HepG2 (cell line): ENCODE measurements around the gene TMEM187. TPM values are rescaled to one million over a fixed set of nuclear protein-coding genes. Genes with fewer than 3 reads are reported as not detected.

ENCODE experiments used
- CBX5 ChIP-seq: sonication (generic); formaldehyde crosslinking; IDR thresholded peaks from 2 replicates; pipeline ENCODE4 v1.4.0; 2020; ENCODE audit warnings: missing genetic modification reagents, borderline replicate concordance
- DNMT1 ChIP-seq: sonication (generic); formaldehyde crosslinking; IDR thresholded peaks from 2 replicates; pipeline ENCODE4 v1.5.1; 2020; ENCODE audit warnings: mild to moderate bottlenecking, missing genetic modification reagents
- HNRNPH1 ChIP-seq: fragments of 200-400 bp; formaldehyde crosslinking; optimal IDR thresholded peaks from 2 replicates; pipeline ENCODE3; 2017; ENCODE audit warnings: mild to moderate bottlenecking, low read depth, low read length
- IRF2 ChIP-seq: IDR thresholded peaks from 2 replicates; pipeline ENCODE4 v1.6.1; 2018; ENCODE audit warnings: missing genetic modification reagents, missing compliant biosample characterization
- JDP2 ChIP-seq: sonication (generic); formaldehyde crosslinking; IDR thresholded peaks from 2 replicates; pipeline ENCODE4 v1.8.1; 2022; ENCODE audit warnings: missing genetic modification reagents, borderline replicate concordance
- KDM5B ChIP-seq: sonication (generic); formaldehyde crosslinking; IDR thresholded peaks from 2 replicates; pipeline ENCODE4 v1.4.0; 2020; ENCODE audit warnings: missing genetic modification reagents, mild to moderate bottlenecking, borderline replicate concordance
- NAIF1 ChIP-seq: sonication (generic); formaldehyde crosslinking; IDR thresholded peaks from 2 replicates; pipeline ENCODE4 v1.5.0; 2020; ENCODE audit warnings: mild to moderate bottlenecking, missing genetic modification reagents, borderline replicate concordance
- RAD51 ChIP-seq: fragments of 450-650 bp; IDR thresholded peaks from 2 replicates; pipeline ENCODE4 v1.6.1; 2016; ENCODE audit warnings: borderline replicate concordance
- SMAD9 ChIP-seq: sonication (generic); formaldehyde crosslinking; IDR thresholded peaks from 2 replicates; pipeline ENCODE4 v1.5.1; 2020; ENCODE audit warnings: mild to moderate bottlenecking, missing genetic modification reagents
- SMYD3 ChIP-seq: sonication (generic); formaldehyde crosslinking; IDR thresholded peaks from 2 replicates; pipeline ENCODE4 v1.8.1; 2023; ENCODE audit warnings: mild to moderate bottlenecking, missing genetic modification reagents
- YEATS2 ChIP-seq: sonication (generic); formaldehyde crosslinking; IDR thresholded peaks from 2 replicates; pipeline ENCODE4 v1.4.0; 2020; ENCODE audit warnings: missing genetic modification reagents, borderline replicate concordance
- ZFP37 ChIP-seq: sonication (generic); formaldehyde crosslinking; IDR thresholded peaks from 2 replicates; pipeline ENCODE4 v1.4.0; 2020; ENCODE audit warnings: missing genetic modification reagents, borderline replicate concordance
- ZNF549 ChIP-seq: sonication (generic); formaldehyde crosslinking; IDR thresholded peaks from 2 replicates; pipeline ENCODE4 v1.5.0; 2020; ENCODE audit warnings: missing genetic modification reagents
- ZNF577 ChIP-seq: sonication (generic); formaldehyde crosslinking; IDR thresholded peaks from 2 replicates; pipeline ENCODE4 v1.4.0; 2020; ENCODE audit warnings: mild to moderate bottlenecking, low read depth, missing genetic modification reagents, borderline replicate concordance
- polyA plus RNA-seq, 8 experiments: library from polyadenylated mRNA; depleted of rRNA in 3 of 8; stranded (reverse) in 7 of 8; unstranded in 1 of 8; fragments of >200 nt; fragmentation: Illumina TruSeq in 4 of 8; extraction: Trizol in 4 of 8; gene quantifications; 2 replicates each; pipeline versions ENCODE4 v1.2.1 to v1.2.3, GENCODE V29; 2011 to 2016; ENCODE audit warnings: low read depth in 4 of 8, missing spikeins in 1 of 8, mixed read lengths in 1 of 8; ENCODE audit not compliant: insufficient read depth in 1 of 8
- total RNA-seq, 5 experiments: library from RNA; depleted of rRNA; stranded (reverse); fragments of >200 nt; fragmentation: Illumina TruSeq; extraction: Trizol; gene quantifications; 2 replicates each; pipeline ENCODE4 v1.2.3, GENCODE V29; 2016; ENCODE audit warnings: low read depth in 1 of 5
- TF ChIP-seq, protein P1 (sequence below): sonication (generic); formaldehyde crosslinking; IDR thresholded peaks from 2 replicates; pipeline ENCODE4 v1.8.0; 2023; ENCODE audit warnings: mild to moderate bottlenecking, missing genetic modification reagents
- TF ChIP-seq, protein P2 (sequence below), 2 experiments: sonication (generic) in 1 of 2; formaldehyde crosslinking in 1 of 2; IDR thresholded peaks; 2 replicates each; pipeline versions ENCODE4 v1.4.0 to v1.6.1; 2016 to 2020; ENCODE audit warnings: borderline replicate concordance in 1 of 2, low read depth in 1 of 2, mild to moderate bottlenecking in 1 of 2, missing genetic modification reagents in 1 of 2
- TF ChIP-seq, protein P3 (sequence below): sonication (generic); formaldehyde crosslinking; IDR thresholded peaks from 2 replicates; pipeline ENCODE4 v1.4.0; 2020; ENCODE audit warnings: missing genetic modification reagents, borderline replicate concordance
- TF ChIP-seq, protein P4 (sequence below): IDR thresholded peaks from 2 replicates; pipeline ENCODE4 v1.6.1; 2016; ENCODE audit warnings: missing biosample characterization, missing genetic modification reagents, low read depth
- TF ChIP-seq, protein P5 (sequence below): sonication (generic); formaldehyde crosslinking; IDR thresholded peaks from 2 replicates; pipeline ENCODE4 v1.8.1; 2022; ENCODE audit warnings: mild to moderate bottlenecking, missing genetic modification reagents

Gene TMEM187
- total and polyA plus RNA-seq, 2 of the 13 experiments (the other 11 are each of a cell fraction or from before 2014, with no cell fraction given), result 2.2 to 6.2 TPM

DNA sequence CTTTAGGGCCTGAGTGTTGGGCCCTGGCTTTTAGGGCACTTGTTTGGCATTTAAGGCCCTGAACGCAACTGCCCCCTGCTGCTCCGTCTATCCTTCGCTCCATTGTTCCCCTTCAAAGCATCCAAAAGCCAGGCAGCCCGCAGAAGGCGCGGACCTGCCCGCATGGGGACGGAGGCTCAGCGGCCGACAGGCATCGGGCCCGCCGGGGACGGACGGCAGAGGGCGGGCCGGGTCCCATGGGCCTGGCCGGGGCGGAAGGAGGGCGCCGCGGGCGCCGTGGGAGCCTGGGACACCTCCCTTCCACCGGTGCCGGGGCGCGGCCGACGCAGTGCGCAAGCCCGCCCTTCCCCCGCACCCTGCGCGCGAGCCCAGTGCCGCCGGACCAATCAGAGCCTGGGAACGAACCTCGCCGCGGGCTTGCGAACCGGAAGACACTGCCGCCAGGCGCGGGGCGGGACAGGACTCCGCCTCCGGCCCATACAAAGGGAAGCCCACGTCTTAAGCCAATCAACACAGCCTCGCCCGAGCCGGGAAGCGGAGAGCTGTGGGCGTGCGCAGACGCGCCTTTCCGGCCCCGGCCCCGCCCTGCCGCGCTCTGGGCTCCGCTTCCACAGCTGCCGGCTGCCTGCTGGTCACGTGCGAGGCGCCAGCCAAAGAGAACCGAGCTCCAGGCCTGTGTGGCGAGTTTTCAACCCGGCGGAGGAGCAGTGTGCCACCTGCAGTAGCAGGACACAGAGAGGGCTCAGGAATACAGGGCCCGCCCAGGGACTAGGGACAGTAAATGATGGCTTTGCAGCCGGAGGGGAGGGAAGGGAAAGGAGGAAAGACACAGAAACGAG, 44.4 kb upstream of the TMEM187 start (continued):
- TF ChIP-seq, protein P1, sequence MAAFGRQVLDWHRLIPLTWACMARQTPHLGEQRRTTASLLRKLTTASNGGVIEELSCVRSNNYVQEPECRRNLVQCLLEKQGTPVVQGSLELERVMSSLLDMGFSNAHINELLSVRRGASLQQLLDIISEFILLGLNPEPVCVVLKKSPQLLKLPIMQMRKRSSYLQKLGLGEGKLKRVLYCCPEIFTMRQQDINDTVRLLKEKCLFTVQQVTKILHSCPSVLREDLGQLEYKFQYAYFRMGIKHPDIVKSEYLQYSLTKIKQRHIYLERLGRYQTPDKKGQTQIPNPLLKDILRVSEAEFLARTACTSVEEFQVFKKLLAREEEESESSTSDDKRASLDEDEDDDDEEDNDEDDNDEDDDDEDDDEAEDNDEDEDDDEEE, result no peak
- TF ChIP-seq NAIF1 (CRISPR knock-in tag) (no peak), IRF2 (CRISPR knock-in tag) (peak; percentile 51; the same call in 1 of the 2 replicates), ZNF549 (CRISPR knock-in tag) (no peak), RAD51 (peak; percentile 65), KDM5B (peak; percentile 49; the same call in 1 of the 2 replicates), HNRNPH1 (no peak), YEATS2 (CRISPR knock-in tag) (peak; percentile 22; the same call in 1 of the 2 replicates), ZFP37 (no peak), SMAD9 (CRISPR knock-in tag) (no peak), DNMT1 (CRISPR knock-in tag) (no peak), SMYD3 (CRISPR knock-in tag) (no peak), CBX5 (CRISPR knock-in tag) (no peak), ZNF577 (no peak), JDP2 (CRISPR knock-in tag) (no peak)
- TF ChIP-seq, protein P2, sequence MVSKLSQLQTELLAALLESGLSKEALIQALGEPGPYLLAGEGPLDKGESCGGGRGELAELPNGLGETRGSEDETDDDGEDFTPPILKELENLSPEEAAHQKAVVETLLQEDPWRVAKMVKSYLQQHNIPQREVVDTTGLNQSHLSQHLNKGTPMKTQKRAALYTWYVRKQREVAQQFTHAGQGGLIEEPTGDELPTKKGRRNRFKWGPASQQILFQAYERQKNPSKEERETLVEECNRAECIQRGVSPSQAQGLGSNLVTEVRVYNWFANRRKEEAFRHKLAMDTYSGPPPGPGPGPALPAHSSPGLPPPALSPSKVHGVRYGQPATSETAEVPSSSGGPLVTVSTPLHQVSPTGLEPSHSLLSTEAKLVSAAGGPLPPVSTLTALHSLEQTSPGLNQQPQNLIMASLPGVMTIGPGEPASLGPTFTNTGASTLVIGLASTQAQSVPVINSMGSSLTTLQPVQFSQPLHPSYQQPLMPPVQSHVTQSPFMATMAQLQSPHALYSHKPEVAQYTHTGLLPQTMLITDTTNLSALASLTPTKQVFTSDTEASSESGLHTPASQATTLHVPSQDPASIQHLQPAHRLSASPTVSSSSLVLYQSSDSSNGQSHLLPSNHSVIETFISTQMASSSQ (IDR thresholded peaks at IDR 0.05; ENCODE audit: low read depth), result no peak
- TF ChIP-seq, protein P2 (CRISPR knock-in tag; IDR thresholded peaks at IDR 0.05; ENCODE audit: borderline replicate concordance), result 0 out of 2 replicates have a peak, but pooled peaks have one; percentile 44
- TF ChIP-seq, protein P3, sequence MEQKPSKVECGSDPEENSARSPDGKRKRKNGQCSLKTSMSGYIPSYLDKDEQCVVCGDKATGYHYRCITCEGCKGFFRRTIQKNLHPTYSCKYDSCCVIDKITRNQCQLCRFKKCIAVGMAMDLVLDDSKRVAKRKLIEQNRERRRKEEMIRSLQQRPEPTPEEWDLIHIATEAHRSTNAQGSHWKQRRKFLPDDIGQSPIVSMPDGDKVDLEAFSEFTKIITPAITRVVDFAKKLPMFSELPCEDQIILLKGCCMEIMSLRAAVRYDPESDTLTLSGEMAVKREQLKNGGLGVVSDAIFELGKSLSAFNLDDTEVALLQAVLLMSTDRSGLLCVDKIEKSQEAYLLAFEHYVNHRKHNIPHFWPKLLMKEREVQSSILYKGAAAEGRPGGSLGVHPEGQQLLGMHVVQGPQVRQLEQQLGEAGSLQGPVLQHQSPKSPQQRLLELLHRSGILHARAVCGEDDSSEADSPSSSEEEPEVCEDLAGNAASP (CRISPR knock-in tag), result no peak
- TF ChIP-seq, protein P4, sequence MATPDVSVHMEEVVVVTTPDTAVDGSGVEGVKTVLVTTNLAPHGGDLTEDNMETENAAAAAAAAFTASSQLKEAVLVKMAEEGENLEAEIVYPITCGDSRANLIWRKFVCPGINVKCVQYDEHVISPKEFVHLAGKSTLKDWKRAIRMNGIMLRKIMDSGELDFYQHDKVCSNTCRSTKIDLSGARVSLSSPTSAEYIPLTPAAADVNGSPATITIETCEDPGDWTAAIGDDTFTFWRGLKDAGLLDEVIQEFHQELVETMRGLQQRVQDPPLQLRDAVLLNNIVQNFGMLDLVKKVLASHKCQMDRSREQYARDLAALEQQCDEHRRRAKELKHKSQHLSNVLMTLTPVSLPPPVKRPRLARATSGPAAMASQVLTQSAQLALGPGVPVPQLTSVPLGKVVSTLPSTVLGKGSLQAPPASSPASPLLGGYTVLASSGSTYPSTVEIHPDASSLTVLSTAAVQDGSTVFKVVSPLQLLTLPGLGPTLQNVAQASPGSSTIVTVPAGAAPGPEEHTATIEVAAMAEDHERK (CRISPR knock-in tag), result 0 out of 2 replicates have a peak, but pooled peaks have one; percentile 28
- TF ChIP-seq, protein P5, sequence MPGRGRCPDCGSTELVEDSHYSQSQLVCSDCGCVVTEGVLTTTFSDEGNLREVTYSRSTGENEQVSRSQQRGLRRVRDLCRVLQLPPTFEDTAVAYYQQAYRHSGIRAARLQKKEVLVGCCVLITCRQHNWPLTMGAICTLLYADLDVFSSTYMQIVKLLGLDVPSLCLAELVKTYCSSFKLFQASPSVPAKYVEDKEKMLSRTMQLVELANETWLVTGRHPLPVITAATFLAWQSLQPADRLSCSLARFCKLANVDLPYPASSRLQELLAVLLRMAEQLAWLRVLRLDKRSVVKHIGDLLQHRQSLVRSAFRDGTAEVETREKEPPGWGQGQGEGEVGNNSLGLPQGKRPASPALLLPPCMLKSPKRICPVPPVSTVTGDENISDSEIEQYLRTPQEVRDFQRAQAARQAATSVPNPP (CRISPR knock-in tag), result no peak
